ENCODE measurements around the gene EDDM13. TPM values are rescaled to one million over a fixed set of nuclear protein-coding genes. Genes with fewer than 3 reads are reported as not detected.

The EDDM13 gene
- total RNA-seq, 1 donor from 2014 or later: not detected

GRCh38 chr19:56273563-56274117, 1.1 kb downstream of the EDDM13 start:
- DNase-seq: no peak
- TF ChIP-seq CTCF (IDR thresholded peaks at IDR 0.05; ENCODE audit: partially characterized antibody, unreplicated experiment): no peak
- H3K9me3 Mint-ChIP-seq (ENCODE audit: unreplicated experiment): peaks cover 8% of the 10 kb centered on the region
- H3K4me3 Mint-ChIP-seq (ENCODE audit: unreplicated experiment): no peak overlapping the region
- peak overlapping the region; percentile 13 for H3K27ac Mint-ChIP-seq (ENCODE audit: unreplicated experiment)
- H3K27me3 Mint-ChIP-seq (ENCODE audit: unreplicated experiment): peaks cover under 1% of the 10 kb centered on the region
- H3K4me1 Mint-ChIP-seq (ENCODE audit: low read depth, unreplicated experiment): no peaks in the 10 kb centered on the region
- peaks cover 20% of the 10 kb centered on the region for H3K36me3 Mint-ChIP-seq (ENCODE audit: unreplicated experiment)

GRCh38 chr19:56282809-56283208, 10.3 kb downstream of the EDDM13 start:
- Mint-ChIP-seq H3K27ac (ENCODE audit: unreplicated experiment) (no peak overlapping the region), H3K4me1 (ENCODE audit: low read depth, unreplicated experiment) (no peaks in the 10 kb centered on the region), H3K27me3 (ENCODE audit: unreplicated experiment) (peaks cover 4% of the 10 kb centered on the region)

GRCh38 chr19:56284746-56285145, 12.2 kb downstream of the EDDM13 start:
- H3K36me3 Mint-ChIP-seq (ENCODE audit: unreplicated experiment): peaks cover 4% of the 10 kb centered on the region
- peaks cover 4% of the 10 kb centered on the region for H3K27me3 Mint-ChIP-seq (ENCODE audit: unreplicated experiment)
- no peak for TF ChIP-seq CTCF (IDR thresholded peaks at IDR 0.05; ENCODE audit: partially characterized antibody, unreplicated experiment)
- peaks cover 2% of the 10 kb centered on the region for H3K9me3 Mint-ChIP-seq (ENCODE audit: unreplicated experiment)
- no peaks in the 10 kb centered on the region for H3K4me1 Mint-ChIP-seq (ENCODE audit: low read depth, unreplicated experiment)
- H3K4me3 Mint-ChIP-seq (ENCODE audit: unreplicated experiment): no peak overlapping the region
- DNase-seq: no peak
- H3K27ac Mint-ChIP-seq (ENCODE audit: unreplicated experiment): no peak overlapping the region

More at GRCh38 chr19:56282809-56283208, 10.3 kb downstream of the EDDM13 start:
- Mint-ChIP-seq H3K36me3 (ENCODE audit: unreplicated experiment) (peaks cover 6% of the 10 kb centered on the region), H3K9me3 (ENCODE audit: unreplicated experiment) (no peaks in the 10 kb centered on the region), H3K4me3 (ENCODE audit: unreplicated experiment) (no peak overlapping the region)
- TF ChIP-seq CTCF (IDR thresholded peaks at IDR 0.05; ENCODE audit: partially characterized antibody, unreplicated experiment): no peak
- no peak for DNase-seq

GRCh38 chr19:56290104-56290503, 17.6 kb downstream of the EDDM13 start:
- H3K4me3 Mint-ChIP-seq (ENCODE audit: unreplicated experiment): no peak overlapping the region
- no peaks in the 10 kb centered on the region for H3K4me1 Mint-ChIP-seq (ENCODE audit: low read depth, unreplicated experiment)
- no peak for DNase-seq
- TF ChIP-seq CTCF (IDR thresholded peaks at IDR 0.05; ENCODE audit: partially characterized antibody, unreplicated experiment): no peak
- H3K9me3 Mint-ChIP-seq (ENCODE audit: unreplicated experiment): peaks cover 8% of the 10 kb centered on the region
- peaks cover 7% of the 10 kb centered on the region for H3K27me3 Mint-ChIP-seq (ENCODE audit: unreplicated experiment)
- H3K36me3 Mint-ChIP-seq (ENCODE audit: unreplicated experiment): peaks cover 19% of the 10 kb centered on the region
- no peak overlapping the region for H3K27ac Mint-ChIP-seq (ENCODE audit: unreplicated experiment)

- peaks cover 11% of the 10 kb centered on the region for H3K9me3 Mint-ChIP-seq (ENCODE audit: unreplicated experiment)
- H3K36me3 Mint-ChIP-seq (ENCODE audit: unreplicated experiment): peaks cover 19% of the 10 kb centered on the region
- no peak overlapping the region for H3K4me3 Mint-ChIP-seq (ENCODE audit: unreplicated experiment)
These were observed 19.3 kb downstream of the EDDM13 start for GRCh38 chr19:56291867-56292266.

More at GRCh38 chr19:56291867-56292266, 19.3 kb downstream of the EDDM13 start:
- Mint-ChIP-seq H3K4me1 (ENCODE audit: low read depth, unreplicated experiment) (no peaks in the 10 kb centered on the region), H3K27ac (ENCODE audit: unreplicated experiment) (no peak overlapping the region), H3K27me3 (ENCODE audit: unreplicated experiment) (peaks cover 7% of the 10 kb centered on the region)
- DNase-seq: no peak
- TF ChIP-seq CTCF (IDR thresholded peaks at IDR 0.05; ENCODE audit: partially characterized antibody, unreplicated experiment): no peak

All from glutamatergic neuron (in vitro differentiated cells).